Measurements from ENCODE around the gene KCNQ1. TPM values are rescaled to one million over a fixed set of nuclear protein-coding genes. Genes with fewer than 3 reads are reported as not detected.

Gene KCNQ1
- total and polyA plus RNA-seq, 2 donors (not counting 1 experiment from before 2014, with no cell fraction given) = not detected

DNA sequence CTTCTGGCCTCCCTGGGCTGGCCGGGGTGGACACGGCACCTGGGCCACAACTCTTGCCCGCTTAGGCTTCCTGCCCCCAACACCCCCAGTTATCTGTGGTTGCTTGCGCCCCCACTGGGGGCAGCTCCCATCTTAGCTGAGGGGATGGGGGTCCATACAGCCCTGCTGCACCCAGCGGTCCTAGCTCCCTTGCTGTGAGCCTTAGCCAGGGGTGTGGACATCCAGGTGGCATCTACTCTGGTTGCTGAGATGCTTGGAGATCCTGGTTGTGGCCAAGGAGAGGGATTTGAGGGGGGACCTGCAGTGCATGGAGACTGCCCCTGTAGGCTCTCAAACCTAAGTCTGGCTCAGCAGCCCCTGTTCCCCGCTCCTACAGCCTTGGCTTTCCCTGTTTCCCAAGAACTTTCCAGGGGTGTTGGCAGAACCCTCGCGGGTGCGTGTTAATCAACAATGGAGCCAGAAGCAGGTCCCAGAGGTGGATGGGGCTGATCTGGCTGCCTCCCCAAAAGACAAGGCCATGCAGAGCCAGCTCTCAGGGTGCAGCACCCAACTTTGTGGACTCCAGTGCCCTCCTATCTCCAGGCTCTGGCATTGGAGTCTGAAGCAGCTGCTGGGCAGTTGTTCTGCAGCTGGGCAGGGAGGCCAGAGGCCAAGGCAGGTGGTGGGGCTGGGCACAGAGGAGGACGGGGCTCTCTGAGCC, 3.3 kb downstream of the KCNQ1 start:
- Histone ChIP-seq H3K36me3 (ENCODE audit: control insufficient read depth, insufficient read depth, low read length) (no peaks in the 10 kb centered on the region), H3K9ac (ENCODE audit: insufficient read depth, low read length) (no peak overlapping the region), H3K79me2 (ENCODE audit: control insufficient read depth, insufficient read depth, low read length) (no peaks in the 10 kb centered on the region), H3K4me1 (ENCODE audit: control insufficient read depth, extremely low read depth, insufficient read depth, low read length) (no peaks in the 10 kb centered on the region), H4K20me1 (ENCODE audit: control insufficient read depth, extremely low read depth, insufficient read depth, low read length) (no peaks in the 10 kb centered on the region), H2AFZ (ENCODE audit: low read length) (no peak overlapping the region), H3K9me3 (ENCODE audit: control insufficient read depth, insufficient read depth, low read depth, low read length) (no peaks in the 10 kb centered on the region), H3K27me3 (ENCODE audit: control insufficient read depth, insufficient read depth, low read length) (peaks cover 4% of the 10 kb centered on the region), H3K27ac (ENCODE audit: insufficient read depth, low read length) (no peak overlapping the region), H3K4me3 (replicated peaks in 1 of 4; ENCODE audit: control extremely low read depth in 1 of 4, insufficient read depth in 1 of 4, low read depth in 3 of 4, low read length in 4 of 4) (no peak overlapping the region), H3K4me2 (ENCODE audit: extremely low read depth, insufficient read depth, low read length) (no peak overlapping the region)
- no peak for DNase-seq (ENCODE audit: low read depth in 2 of 2)
- TF ChIP-seq, protein P1, sequence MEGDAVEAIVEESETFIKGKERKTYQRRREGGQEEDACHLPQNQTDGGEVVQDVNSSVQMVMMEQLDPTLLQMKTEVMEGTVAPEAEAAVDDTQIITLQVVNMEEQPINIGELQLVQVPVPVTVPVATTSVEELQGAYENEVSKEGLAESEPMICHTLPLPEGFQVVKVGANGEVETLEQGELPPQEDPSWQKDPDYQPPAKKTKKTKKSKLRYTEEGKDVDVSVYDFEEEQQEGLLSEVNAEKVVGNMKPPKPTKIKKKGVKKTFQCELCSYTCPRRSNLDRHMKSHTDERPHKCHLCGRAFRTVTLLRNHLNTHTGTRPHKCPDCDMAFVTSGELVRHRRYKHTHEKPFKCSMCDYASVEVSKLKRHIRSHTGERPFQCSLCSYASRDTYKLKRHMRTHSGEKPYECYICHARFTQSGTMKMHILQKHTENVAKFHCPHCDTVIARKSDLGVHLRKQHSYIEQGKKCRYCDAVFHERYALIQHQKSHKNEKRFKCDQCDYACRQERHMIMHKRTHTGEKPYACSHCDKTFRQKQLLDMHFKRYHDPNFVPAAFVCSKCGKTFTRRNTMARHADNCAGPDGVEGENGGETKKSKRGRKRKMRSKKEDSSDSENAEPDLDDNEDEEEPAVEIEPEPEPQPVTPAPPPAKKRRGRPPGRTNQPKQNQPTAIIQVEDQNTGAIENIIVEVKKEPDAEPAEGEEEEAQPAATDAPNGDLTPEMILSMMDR (conservative IDR thresholded peaks at IDR 0.05 in 1 of 2, IDR thresholded peaks at IDR 0.05 in 1 of 2; ENCODE audit: low read depth in 1 of 2, low read length in 2 of 2) = no peak
- TF ChIP-seq EZH2 (IDR thresholded peaks at IDR 0.05; ENCODE audit: low read length, missing control alignments) = no peak

DNA sequence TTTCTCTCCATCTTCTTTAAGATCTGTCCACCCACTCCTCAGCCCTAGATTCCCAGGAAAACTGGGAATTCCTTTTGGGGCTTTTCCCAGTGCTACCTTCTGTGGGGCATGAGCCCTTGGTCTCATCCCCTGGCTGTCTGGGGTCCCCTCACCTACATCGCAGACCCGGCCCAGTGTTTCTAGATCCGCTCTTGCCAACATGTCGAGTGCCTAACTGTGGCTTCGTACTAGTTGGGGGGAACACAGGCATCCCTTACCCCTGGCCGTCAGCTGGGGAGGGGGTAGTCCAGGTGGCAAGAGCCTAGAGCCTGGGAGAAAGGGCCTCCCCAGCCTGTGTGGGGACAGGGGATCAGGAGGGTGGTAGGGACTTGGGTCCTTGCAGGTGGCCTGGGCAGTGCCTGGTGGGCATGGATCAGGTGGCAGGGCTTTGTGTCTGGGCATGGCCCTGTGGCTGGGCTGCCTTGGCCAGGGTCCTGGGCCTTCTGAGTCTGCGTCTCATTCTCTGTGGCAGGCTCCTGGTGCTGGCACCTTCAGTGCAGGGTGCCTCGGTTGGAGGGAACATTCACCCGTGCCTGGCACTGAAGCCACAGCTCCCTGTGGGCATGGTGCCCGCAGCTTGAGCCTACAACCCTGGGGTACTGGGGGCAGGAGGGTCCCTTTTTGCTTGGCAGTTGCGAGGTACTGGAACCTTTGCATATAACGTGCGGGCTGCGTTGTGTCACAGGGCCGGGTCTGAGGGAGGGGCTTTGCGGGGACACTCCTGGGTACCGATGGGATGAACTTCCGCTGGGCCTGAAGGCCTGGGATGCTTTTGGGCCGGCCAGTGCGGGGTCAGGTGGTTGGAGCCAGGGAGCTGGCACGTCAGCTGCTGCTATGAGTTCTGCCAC, 4.1 kb downstream of the KCNQ1 start:
- no peak for TF ChIP-seq EZH2 (IDR thresholded peaks at IDR 0.05; ENCODE audit: low read length, missing control alignments)
- TF ChIP-seq, protein P1 (conservative IDR thresholded peaks at IDR 0.05 in 1 of 2, IDR thresholded peaks at IDR 0.05 in 1 of 2; ENCODE audit: low read depth in 1 of 2, low read length in 2 of 2) = no peak
- H3K9me3 ChIP-seq (ENCODE audit: control insufficient read depth, insufficient read depth, low read depth, low read length) = no peaks in the 10 kb centered on the region
- no peak overlapping the region for H2AFZ ChIP-seq (ENCODE audit: low read length)
- H3K27me3 ChIP-seq (ENCODE audit: control insufficient read depth, insufficient read depth, low read length) = no peaks in the 10 kb centered on the region
- no peaks in the 10 kb centered on the region for H4K20me1 ChIP-seq (ENCODE audit: control insufficient read depth, extremely low read depth, insufficient read depth, low read length)
- no peaks in the 10 kb centered on the region for H3K79me2 ChIP-seq (ENCODE audit: control insufficient read depth, insufficient read depth, low read length)
- no peaks in the 10 kb centered on the region for H3K4me1 ChIP-seq (ENCODE audit: control insufficient read depth, extremely low read depth, insufficient read depth, low read length)
- no peak overlapping the region for H3K9ac ChIP-seq (ENCODE audit: insufficient read depth, low read length)
- no peak overlapping the region for H3K4me2 ChIP-seq (ENCODE audit: extremely low read depth, insufficient read depth, low read length)
- H3K4me3 ChIP-seq (replicated peaks in 1 of 4; ENCODE audit: control extremely low read depth in 1 of 4, insufficient read depth in 1 of 4, low read depth in 3 of 4, low read length in 4 of 4) = no peak overlapping the region
- no peak overlapping the region for H3K27ac ChIP-seq (ENCODE audit: insufficient read depth, low read length)
- DNase-seq (ENCODE audit: low read depth in 2 of 2) = no peak
- H3K36me3 ChIP-seq (ENCODE audit: control insufficient read depth, insufficient read depth, low read length) = no peaks in the 10 kb centered on the region

DNA sequence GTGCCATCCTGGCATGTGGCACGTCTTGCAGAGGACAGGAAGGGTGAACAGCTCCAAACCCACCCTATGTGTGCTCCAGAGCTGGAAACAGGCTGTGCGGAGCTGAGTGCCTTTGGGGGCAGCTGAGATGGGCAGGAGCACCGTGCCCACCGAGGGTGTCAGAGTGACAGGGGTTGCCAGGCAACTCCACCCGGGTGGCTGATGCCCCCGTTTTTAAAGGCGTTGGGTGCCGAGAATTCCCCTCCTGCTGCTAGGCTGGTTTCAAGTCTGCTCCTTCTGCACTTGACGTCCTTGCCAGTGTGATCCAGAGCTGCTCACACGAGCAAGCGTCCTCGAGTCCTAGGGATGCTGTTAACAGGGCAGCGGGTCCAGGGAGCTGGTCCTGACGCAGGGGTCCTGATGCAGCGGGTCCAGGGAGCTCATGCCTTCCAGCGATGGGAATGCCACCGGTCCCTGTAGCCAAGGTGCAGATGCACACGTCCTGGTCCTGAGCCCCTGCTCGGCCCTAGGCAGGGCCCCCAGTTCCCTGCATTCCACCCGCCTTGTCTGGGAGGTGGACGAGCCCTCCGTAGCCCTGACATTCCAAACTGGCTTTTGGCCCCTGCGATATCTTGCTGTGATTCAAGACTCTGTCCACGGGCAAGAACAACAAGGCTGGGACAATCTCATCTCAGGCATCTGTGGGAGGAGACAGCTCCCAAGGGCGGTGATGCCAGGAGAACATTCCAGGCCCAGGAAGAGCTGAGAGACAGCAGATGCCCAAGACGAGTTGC, 4.9 kb downstream of the KCNQ1 start:
- Histone ChIP-seq H3K4me3 (replicated peaks in 1 of 4; ENCODE audit: control extremely low read depth in 1 of 4, insufficient read depth in 1 of 4, low read depth in 3 of 4, low read length in 4 of 4) (no peak overlapping the region), H3K9ac (ENCODE audit: insufficient read depth, low read length) (no peak overlapping the region), H2AFZ (ENCODE audit: low read length) (no peak overlapping the region), H3K9me3 (ENCODE audit: control insufficient read depth, insufficient read depth, low read depth, low read length) (no peaks in the 10 kb centered on the region), H3K27me3 (ENCODE audit: control insufficient read depth, insufficient read depth, low read length) (no peaks in the 10 kb centered on the region), H3K79me2 (ENCODE audit: control insufficient read depth, insufficient read depth, low read length) (no peaks in the 10 kb centered on the region), H3K4me1 (ENCODE audit: control insufficient read depth, extremely low read depth, insufficient read depth, low read length) (no peaks in the 10 kb centered on the region), H3K27ac (ENCODE audit: insufficient read depth, low read length) (no peak overlapping the region), H3K36me3 (ENCODE audit: control insufficient read depth, insufficient read depth, low read length) (no peaks in the 10 kb centered on the region), H4K20me1 (ENCODE audit: control insufficient read depth, extremely low read depth, insufficient read depth, low read length) (no peaks in the 10 kb centered on the region), H3K4me2 (ENCODE audit: extremely low read depth, insufficient read depth, low read length) (no peak overlapping the region)
- DNase-seq (ENCODE audit: low read depth in 2 of 2) = no peak
- TF ChIP-seq EZH2 (IDR thresholded peaks at IDR 0.05; ENCODE audit: low read length, missing control alignments) = no peak
- TF ChIP-seq, protein P1 (conservative IDR thresholded peaks at IDR 0.05 in 1 of 2, IDR thresholded peaks at IDR 0.05 in 1 of 2; ENCODE audit: low read depth in 1 of 2, low read length in 2 of 2) = no peak

All from fibroblast of lung (primary cell).